Inferior parietal cortex (tissue), 1 donor: ENCODE results near the gene EEF2K.

Source experiments
- DNase-seq: peaks from one replicate; pipeline ENCODE4 v3.0.0-alpha.2; 2016; ENCODE audit errors: extremely low spot score

EEF2K gene

DNA sequence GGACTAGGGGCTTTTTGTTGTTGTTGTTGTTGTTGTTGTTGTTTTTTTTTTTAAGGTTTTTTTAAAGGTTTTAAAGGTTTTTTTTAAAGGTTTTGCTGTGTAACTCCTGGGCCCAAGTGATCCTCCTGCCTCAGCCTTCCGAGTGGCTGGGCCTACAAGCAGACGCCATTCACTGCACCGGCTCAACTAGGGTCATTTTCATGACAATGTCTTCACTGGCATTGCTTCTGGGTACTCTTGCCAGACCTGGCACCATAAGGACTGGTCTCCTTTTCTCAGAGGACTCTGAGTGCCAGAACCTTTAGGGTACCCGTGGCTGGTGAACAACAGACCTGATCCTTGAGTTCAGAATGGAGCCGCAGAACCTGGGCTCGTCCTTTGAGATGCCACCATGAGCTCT, 111.5 kb downstream of the EEF2K start:
- DNase-seq, result no peak

DNA sequence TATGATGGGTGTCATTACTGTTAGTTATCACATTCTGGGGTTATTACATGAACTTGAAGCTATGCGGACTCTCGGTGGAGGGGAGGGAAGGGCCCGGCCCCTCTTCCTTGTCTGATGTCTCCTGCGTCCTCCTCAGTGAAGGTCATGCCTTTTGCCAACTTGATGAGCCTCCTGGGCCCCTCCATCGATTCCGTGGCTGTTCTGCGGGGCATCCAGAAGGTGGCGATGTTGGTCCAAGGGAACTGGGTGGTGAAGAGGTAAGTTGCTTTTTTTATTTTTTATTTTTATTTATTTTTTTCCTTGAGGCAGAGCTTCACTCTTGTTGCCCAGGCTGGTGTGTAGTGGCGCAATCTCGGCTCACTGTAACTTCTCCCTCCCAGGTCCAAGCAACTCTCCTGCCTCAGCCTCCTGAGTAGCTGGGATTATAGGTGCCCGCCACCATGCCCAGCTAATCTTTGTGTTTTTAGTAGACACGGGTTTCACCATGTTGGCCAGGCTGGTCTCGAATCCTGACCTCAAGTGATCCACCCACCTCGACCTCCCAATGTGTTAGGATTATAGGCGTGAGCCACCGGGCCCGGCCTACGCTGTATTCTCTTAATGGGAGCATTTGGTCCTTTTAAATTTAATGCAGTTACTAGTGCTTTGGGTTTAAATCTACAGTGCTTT, 112.7 kb downstream of the EEF2K start:
- no peak for DNase-seq

DNA sequence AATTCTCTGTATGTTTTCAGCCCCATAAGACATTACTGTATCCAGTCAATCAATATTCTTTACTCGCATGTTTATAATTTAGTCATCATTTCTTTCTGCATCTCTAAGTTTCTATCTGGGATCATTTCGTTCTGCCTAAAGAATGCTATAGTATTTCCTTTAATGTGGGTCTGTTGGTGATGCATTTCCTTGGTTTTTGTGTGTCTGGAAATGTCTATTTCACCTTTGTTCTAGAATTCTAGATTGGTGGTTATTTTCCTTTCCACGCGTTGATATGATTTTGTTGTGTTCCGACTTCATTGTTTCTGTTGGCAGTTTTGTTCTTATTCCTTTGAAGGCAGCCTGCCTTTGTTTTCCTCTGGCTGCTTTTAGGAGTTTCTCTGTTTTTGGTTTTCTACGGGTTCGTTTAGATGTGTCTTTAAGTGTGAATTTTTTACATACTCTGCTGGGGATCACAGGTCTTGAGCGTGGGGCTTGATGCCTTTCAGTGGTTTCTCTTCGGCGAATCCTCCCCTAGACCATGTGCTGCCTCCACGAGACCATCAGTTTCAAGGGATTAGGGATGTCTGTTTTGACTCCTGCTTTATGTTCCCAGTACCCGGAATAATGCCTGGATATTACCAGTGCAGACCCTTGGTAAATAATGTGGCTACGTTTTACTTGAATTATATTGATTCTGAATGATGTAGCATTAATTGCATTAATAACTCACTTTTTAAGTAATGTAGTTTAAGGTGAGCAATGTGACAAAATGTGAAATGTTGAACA, 114.7 kb downstream of the EEF2K start:
- no peak for DNase-seq

DNA sequence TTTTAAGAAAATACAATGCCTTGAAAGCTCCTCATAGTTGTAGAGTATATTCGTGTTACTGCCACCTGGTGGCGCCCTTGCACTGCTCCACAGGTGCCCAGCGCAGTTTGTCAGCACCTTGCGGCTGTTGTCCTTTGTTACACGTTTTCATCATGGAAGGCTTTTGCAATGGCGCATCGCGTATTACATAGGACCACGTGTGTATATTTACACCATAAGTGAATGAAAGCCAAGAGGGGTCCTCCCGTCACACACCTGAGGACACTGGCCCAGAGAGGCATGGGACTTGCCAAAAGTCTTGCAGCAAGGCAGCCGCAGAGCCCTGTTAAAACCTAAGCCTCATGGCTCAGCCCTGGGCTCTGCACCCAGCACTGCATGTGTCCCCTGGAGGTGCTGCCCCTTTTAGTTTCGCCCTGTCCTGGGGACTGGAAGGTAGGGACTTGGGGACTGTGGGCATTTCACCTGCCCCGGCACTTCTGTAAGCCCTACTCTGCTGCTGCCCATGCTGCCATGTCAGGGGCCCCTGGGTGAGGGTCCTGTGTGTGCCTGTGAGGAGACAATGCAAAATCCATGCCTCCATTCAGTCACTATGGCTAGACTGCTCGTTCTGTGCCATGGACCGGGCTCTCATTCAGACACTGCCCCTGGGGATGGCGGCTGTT, 115.4 kb downstream of the EEF2K start:
- DNase-seq, result peak; percentile 64

DNA sequence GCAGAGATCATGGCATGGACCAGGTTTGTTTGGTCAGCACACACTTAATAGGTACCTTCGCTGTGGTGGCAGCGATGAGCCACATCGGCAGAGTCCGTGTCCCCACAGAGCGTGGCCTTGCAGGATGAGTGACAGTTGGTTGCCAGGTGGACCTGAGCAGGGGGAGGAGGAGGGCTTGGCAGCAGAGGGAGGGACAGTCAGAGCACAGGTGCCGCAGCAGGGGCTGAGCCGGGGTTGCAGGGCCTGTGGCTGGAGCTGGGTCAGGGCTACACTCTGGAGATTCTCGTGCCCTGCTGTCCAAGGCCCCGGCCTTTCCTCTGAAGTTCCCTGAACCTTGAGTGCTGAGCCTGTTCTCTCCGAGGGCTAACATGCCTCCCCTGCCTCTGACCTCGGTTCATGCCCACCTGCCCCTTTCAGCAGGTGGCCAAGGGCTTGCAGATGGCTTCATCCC, 116.0 kb downstream of the EEF2K start:
- no peak for DNase-seq

DNA sequence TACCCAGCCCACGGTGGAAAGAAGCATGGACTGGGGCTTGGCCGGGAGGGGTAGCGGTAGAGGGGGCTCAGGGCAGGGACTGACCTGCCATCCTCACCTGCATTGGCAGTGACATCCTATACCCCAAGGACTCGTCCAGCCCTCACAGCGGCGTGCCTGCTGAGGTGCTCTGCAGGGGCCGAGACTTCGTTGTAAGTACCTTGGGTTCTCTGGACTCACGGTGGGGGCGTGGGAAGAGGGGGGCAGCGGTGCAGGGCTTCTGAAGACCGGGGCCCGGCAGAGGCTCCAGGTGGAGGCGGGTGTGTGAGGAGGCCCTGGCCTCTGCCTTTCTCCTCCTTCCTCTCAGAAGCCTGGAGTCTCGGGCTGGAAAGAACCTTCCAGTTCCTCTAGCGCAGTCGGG, 116.7 kb downstream of the EEF2K start:
- no peak for DNase-seq

DNA sequence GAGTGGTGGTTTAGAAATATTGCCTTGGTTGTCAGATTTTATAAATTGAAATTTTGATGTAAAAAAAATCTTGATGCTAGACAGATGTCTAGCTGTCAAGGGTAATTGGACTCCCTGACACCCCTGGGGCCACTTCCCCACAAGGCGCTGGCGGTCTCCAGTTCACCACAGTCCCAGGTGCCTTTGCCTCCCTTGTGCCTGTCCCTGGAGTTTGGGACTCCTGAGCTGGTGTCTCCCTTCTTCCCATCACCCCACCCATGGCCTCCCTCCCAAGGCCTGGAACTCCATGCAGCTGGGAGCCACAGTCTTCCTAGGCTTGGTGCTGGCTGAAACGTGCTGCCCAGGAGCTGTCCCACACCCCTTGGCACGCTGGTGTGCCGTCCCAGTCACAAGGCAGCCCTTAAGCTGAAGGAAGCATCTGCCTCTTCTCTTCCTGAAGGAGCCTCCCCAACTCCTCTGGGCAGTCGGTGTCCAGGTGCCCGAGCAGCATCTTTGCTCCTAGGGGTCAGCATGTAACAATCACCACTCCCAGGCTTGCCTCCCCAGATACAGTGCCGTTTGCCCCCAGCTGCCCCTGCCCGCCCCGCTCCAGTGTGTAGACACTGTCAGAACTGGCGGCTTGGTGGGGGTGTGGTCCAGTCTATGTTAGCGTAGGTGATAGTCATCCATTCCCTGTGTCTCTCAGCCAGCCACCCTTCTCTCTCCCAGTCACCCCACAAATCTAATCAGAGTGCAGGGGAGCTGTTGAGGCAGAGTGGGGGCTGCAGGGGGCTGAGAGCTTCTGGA, 117.3 kb downstream of the EEF2K start:
- DNase-seq, result no peak

DNA sequence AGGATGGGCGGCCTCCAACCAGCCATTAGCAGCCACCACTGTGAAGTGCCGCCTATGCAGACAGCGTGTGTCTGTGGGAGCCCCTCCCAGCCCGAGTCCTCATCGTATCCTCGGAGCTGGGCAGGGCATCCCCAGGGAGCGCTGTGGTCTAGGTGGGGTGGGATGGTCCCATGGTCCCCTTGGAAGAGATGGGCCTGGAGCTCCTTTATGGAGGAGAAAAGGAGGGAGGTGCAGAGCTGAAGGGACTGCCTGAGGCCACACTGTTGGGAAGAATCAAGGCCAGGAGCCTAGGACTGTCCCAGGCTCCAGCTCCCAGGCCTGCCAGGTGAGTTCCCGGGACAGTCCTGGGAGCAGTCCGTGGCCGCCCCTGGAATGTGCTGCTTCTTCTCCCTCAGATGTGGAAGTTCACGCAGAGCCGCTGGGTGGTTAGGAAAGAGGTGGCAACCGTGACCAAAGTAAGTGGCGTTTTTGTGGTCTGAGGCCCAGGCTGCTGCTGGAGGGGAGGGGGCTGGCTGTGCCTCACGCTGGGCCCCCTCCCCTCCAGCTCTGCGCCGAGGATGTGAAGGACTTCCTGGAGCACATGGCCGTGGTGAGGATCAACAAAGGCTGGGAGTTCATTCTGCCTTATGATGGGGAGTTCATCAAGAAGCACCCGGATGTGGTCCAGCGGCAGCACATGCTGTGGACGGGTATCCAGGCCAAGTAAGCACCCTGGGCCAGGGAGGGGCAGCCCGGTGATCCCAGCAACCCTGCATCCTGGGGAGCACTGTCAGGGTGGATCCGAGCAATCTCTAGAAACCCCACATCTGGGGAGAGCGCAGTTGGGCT, 118.1 kb downstream of the EEF2K start:
- no peak for DNase-seq

DNA sequence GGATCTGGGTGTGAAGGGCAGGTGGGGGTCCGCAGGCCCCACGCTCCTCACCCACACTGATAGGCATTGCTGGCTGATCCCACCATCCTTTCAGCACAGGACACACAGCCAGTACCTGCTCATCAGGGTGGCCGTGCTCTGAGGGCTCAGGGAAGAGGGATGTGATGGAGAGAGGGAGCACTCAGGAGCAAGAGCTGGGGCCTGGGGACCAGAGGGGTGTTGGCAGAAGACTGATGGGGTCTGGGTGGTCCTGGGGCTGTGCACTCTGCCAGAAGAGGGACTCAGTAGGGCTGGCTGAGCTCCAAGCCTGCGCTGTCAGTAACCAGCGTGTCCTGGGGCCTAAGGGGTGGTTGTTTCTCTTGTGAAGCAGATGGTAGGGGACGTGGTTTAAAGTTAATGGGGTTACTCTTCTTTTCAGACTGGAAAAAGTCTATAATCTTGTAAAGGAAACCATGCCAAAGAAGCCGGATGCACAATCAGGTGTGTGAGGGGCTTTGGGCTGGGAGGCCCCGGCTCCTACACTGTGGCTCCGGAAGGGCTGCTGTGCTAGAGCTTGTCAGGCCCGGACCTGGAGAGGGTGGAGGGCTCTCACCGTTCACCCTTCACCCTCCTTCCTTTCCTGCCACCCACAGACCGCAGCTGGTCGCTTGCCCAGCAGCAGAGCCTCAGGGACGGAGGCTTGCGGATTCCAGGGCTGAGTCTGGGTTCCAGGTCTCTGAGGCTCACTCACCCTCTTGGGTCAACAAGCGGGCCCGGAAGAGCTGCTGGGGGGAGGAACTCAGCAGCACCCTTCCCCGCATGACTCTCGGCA, 118.9 kb downstream of the EEF2K start:
- no peak for DNase-seq

DNA sequence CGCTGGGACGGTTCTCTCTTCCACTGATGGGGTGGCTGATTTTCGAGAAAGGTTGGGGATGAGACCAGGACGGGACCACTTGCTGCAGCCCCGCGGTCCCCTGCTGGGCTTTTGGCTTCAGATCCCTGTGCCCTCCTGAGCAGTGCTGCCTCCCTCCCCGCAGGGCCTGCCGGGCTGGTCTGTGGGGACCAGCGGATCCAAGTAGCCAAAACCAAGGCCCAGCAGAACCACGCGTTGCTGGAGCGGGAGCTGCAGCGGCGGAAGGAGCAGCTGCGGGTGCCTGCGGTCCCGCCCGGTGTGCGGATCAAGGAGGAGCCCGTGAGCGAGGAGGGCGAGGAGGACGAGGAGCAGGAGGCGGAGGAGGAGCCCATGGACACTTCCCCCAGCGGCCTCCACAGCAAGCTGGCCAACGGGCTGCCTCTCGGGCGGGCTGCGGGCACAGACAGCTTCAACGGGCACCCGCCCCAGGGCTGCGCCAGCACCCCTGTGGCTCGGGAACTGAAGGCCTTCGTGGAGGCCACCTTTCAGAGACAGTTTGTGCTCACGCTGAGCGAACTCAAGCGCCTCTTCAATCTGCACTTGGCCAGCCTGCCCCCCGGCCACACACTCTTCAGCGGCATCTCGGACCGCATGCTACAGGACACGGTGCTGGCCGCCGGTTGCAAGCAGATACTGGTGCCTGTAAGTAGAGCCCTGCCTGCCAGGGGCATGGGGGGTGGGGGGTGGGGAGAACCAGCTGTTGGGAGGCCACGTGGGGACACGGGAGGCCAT, 119.7 kb downstream of the EEF2K start:
- DNase-seq, result no peak

DNA sequence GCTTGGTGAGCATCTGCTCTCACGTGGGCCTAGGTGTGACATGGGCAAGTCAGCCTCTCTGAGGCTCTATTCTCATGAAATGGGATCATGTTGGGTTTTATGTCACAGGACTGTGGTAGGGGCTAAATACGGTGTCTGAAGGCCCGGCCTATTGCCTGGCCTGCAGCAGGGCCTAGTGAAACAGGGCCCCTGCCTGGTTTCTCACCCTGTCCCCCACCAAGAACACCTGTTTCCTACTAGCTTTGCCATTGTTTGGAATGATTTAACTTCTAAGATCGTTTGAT, 120.2 kb downstream of the EEF2K start:
- no peak for DNase-seq

DNA sequence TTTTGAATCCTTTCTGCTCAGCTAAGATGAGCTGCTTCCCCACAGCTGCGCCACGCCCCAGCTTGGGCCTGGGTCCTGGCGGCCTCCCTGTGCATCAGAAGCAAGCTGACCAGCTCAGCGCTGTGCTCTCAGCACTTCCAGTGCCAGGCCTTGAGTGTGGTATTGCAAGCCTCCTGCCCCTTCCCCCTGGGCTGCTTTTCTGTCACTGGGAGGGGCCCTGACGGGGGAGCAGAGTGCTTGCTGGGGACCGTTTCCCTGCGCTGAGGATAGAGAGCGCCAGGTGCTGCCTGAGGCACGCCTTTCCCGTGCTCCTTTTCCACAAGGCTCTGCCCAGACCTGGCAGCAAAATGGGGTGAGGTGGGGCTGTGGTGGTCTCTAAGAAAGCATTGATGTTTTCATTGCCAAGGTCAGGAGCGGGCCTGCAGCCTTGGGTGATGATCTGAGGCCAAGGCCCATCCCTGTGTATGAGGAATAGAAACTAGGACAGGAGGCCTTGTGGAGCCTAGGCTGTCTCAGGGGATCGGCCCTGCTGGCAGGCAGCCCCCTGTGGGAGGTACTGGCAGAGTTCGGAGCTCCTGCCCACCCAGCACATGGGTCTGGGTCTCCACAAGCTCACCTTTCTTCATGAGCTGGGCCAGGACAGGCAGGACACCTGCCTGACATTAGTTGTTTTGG, 120.8 kb downstream of the EEF2K start:
- DNase-seq, result no peak

DNA sequence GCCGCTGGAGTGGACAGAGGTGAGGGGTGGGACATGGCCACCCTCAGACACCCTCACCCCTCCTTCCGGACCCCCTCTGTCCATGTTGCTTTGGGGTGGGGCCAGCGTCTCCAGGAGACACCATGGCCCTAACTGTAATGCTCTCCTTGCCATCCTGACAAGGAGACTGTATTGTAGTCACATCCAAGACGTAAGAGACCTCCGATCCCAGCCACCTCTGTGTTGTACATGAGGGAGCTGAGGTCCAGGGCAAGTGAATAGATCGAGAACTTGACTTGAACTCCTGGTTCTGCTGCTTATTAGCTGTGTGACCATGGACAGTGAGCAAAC, 121.3 kb downstream of the EEF2K start:
- DNase-seq, result no peak

DNA sequence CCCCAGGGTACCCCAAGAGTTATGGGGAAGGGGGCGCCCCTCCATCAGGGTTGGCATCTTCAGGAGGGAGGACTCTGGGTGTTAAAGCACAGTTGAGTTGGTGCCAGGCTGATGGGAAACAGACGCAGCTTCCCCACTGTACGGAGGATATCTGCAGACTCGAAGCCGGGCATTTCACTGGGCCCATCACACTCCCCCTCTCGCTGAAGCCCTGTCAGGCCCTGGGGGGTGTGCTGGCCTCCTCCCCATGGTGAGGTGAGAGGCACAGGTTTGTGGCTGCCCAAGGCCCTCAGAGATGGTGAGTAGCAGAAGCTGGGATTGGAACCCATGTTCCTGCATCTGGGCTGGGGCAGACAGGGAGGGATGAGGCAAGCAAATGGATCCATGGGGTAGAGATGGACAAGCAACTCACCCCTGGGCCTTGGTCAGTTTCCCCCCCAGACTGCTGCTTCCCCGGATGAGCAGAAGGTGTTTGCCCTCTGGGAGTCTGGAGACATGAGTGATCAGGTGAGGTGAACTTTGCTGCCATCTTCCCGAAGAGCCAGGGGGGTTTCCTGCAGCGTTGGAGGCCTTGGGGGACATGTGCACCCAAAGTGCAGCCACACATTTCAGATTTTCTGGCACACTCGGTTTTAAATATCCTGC, 122.1 kb downstream of the EEF2K start:
- DNase-seq, result no peak

DNA sequence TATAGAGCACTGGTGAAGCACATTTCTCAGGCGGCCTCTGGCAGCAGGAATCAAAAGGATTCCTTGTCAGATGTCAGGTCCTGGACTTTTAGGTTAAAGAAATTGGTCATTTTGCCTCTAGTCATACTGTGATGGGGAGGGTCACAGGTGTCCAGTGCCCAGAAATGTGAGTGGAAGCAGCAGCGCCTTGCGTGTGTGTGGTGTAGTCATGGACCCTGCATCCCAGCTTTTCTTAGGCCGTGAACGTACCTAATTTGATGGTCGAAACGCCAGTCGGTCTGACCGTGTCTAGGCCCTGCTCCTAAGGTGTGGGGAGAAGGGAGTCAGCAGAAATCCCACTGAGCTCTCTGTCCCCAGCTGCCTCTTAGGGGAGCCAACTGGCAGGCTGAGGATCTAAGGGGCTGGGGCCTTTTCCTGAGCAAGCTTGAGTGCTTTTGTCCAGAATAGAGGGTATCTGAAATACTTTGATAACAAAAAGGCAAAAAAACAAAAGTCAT, 123.2 kb downstream of the EEF2K start:
- DNase-seq, result no peak

DNA sequence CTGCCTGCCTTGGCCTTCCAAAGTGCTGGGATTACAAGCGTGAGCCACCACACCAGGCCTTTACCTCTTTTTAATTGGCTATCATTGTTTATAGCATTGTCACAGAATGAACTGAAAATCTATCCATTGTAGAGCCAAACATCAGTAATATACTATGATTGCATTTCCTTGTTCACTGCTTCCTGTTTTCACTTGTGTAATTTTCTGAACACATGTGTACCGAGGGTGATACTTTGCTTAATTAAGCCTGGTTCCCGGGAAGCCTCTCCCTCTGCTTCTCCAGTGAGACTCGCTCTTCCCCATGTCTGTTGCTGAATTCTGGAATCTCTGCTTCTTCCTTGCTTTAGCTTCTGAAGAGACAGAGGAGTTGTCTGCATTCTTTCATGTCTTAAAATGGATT, 124.2 kb downstream of the EEF2K start:
- no peak for DNase-seq

DNA sequence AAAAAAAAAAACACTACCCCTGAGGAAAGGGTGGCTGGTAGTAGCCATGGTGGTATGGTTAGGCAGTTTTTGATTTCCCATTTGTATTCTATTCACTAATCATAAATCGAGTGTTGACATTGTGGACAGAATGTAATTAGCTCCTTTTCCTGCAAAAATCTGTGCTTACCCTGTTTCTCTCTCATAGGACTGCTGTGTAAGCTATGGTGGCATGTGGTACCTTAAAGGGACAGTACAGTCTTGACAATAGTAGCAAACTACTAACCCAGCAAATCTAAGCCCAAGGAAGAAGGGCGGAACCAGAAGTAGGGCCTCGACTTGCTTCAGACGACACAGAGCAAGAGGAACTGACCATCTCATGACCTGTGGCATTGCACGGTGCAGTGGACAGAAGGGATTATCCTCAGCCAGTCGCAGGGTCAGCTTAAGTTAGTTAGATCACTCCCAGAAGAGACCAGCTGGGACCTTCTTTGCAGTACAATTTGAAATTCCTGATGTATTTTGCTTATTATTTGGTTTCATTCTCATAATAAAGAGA, 127.4 kb downstream of the EEF2K start:
- DNase-seq, result no peak

DNA sequence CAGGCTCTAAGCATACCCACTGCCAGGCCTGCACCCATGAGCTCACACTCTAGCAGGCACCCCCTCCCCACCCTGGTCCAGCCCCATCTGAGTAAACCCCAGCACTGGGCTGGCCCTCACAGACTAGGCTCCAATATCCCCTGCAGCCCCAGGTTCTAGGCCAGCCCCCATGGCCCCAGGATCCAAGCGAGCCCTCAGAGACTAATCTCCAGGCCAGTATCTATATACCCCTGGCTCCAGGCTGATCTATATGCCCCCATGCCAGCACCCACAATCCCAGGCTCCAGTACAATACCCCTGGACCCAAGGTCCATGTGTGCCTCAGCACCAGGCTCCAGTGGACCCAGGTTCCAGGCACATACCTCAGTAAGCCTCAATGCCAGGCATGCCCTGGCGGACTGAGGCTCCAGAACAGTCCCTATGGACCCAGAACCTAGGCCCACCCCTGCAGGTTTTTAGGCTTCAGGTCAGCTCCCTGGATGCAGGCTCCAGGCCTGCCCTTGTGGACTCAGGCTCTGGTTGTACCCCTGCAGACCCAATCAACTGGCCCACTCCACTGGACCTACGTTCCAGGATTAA, 129.7 kb downstream of the EEF2K start:
- DNase-seq, result no peak
